ENCODE results near the gene RREB1. TPM values are rescaled to one million over a fixed set of nuclear protein-coding genes. Genes with fewer than 3 reads are reported as not detected.
A peak's percentile ranks its signal among the peaks of the same experiment; 100 is the strongest.

Gene RREB1
- total and polyA plus RNA-seq, 2 experiments from 2014 or later, result 8.5 to 25.5 TPM

DNA sequence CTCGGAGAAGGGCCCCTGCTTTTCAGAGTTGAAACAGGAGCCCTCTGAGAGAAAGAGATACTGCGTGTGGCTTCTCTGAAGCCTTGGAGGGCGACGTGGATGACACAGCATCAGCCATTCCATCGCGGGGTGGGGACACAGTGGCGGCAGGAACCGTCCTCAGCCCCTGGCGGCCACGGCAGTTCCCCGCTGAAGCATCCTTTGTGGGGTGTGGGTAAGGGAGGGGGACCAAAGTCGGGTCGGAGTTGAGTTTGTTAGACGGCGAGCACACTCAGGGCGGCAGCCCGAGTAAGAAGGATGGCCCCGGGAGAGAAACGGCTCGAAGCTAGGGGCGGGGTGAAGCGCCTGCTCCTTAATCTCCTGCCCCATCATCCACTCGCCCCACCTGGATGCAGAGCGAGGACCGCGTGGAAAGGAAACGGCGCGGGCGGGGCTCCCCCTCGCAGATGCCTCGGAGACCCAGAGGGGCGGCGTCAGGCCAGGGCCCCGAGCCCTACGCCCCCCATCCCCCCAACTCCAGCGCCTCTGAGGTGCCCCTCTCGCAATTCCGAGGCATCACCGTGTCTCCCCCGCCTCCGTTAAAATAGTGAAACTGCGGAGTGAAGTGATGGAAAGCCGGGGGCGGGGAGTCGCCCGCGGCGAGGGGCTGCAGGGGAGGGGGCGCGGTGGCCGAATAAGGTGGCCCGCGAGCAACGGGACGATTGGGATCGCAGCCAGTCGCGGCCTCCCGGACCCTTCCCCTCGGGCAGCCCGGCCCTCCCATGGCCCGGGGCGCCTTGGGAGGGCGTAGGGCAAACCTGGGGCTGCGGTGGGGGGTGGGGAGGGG is 796 bp upstream of the RREB1 start:
- Mint-ChIP-seq H3K4me3 (peak overlapping the region; percentile 70), H3K27me3 (ENCODE audit: insufficient read depth, low read depth, poor library complexity) (peaks cover 22% of the 10 kb centered on the region), H3K9me3 (no peaks in the 10 kb centered on the region; the same call in 2 of the 3 replicates), H3K27ac (peak overlapping the region; percentile 83), H3K36me3 (ENCODE audit: low read depth) (no peaks in the 10 kb centered on the region; the same call in 2 of the 3 replicates), H3K4me1 (peaks cover 32% of the 10 kb centered on the region)
- Histone ChIP-seq H3K4me3 (peak overlapping the region; percentile 98), H3K9me2 (ENCODE audit: insufficient read depth) (no peaks in the 10 kb centered on the region), H3K36me3 (ENCODE audit: insufficient read depth) (no peaks in the 10 kb centered on the region), H3K4me1 (ENCODE audit: insufficient read depth) (peaks cover 30% of the 10 kb centered on the region), H3K79me2 (replicated peaks; ENCODE audit: insufficient read depth) (peaks cover 25% of the 10 kb centered on the region), H2AFZ (peak overlapping the region; percentile 92), H3K27ac (ENCODE audit: low read depth) (no peak overlapping the region), H3F3A (replicated peaks; ENCODE audit: low read depth) (0 out of 2 replicates have a peak, but pooled peaks cover 4% of the 10 kb centered on the region), H3K27me3 (ENCODE audit: insufficient read depth) (peaks cover 52% of the 10 kb centered on the region), H3K4me2 (peak overlapping the region; percentile 96), H4K20me1 (replicated peaks; ENCODE audit: insufficient read depth) (peaks cover 21% of the 10 kb centered on the region)
- ATAC-seq, result peak; percentile 42
- TF ChIP-seq, protein P1, sequence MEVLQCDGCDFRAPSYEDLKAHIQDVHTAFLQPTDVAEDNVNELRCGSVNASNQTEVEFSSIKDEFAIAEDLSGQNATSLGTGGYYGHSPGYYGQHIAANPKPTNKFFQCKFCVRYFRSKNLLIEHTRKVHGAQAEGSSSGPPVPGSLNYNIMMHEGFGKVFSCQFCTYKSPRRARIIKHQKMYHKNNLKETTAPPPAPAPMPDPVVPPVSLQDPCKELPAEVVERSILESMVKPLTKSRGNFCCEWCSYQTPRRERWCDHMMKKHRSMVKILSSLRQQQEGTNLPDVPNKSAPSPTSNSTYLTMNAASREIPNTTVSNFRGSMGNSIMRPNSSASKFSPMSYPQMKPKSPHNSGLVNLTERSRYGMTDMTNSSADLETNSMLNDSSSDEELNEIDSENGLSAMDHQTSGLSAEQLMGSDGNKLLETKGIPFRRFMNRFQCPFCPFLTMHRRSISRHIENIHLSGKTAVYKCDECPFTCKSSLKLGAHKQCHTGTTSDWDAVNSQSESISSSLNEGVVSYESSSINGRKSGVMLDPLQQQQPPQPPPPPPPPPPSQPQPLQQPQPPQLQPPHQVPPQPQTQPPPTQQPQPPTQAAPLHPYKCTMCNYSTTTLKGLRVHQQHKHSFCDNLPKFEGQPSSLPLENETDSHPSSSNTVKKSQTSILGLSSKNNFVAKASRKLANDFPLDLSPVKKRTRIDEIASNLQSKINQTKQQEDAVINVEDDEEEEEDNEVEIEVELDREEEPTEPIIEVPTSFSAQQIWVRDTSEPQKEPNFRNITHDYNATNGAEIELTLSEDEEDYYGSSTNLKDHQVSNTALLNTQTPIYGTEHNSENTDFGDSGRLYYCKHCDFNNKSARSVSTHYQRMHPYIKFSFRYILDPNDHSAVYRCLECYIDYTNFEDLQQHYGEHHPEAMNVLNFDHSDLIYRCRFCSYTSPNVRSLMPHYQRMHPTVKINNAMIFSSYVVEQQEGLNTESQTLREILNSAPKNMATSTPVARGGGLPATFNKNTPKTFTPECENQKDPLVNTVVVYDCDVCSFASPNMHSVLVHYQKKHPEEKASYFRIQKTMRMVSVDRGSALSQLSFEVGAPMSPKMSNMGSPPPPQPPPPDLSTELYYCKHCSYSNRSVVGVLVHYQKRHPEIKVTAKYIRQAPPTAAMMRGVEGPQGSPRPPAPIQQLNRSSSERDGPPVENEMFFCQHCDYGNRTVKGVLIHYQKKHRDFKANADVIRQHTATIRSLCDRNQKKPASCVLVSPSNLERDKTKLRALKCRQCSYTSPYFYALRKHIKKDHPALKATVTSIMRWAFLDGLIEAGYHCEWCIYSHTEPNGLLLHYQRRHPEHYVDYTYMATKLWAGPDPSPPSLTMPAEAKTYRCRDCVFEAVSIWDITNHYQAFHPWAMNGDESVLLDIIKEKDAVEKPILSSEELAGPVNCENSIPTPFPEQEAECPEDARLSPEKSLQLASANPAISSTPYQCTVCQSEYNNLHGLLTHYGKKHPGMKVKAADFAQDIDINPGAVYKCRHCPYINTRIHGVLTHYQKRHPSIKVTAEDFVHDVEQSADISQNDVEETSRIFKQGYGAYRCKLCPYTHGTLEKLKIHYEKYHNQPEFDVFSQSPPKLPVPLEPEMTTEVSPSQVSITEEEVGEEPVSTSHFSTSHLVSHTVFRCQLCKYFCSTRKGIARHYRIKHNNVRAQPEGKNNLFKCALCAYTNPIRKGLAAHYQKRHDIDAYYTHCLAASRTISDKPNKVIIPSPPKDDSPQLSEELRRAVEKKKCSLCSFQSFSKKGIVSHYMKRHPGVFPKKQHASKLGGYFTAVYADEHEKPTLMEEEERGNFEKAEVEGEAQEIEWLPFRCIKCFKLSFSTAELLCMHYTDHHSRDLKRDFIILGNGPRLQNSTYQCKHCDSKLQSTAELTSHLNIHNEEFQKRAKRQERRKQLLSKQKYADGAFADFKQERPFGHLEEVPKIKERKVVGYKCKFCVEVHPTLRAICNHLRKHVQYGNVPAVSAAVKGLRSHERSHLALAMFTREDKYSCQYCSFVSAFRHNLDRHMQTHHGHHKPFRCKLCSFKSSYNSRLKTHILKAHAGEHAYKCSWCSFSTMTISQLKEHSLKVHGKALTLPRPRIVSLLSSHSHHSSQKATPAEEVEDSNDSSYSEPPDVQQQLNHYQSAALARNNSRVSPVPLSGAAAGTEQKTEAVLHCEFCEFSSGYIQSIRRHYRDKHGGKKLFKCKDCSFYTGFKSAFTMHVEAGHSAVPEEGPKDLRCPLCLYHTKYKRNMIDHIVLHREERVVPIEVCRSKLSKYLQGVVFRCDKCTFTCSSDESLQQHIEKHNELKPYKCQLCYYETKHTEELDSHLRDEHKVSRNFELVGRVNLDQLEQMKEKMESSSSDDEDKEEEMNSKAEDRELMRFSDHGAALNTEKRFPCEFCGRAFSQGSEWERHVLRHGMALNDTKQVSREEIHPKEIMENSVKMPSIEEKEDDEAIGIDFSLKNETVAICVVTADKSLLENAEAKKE (CRISPR knock-in tag; IDR thresholded peaks at IDR 0.05), result no peak
- TF ChIP-seq, protein P2, sequence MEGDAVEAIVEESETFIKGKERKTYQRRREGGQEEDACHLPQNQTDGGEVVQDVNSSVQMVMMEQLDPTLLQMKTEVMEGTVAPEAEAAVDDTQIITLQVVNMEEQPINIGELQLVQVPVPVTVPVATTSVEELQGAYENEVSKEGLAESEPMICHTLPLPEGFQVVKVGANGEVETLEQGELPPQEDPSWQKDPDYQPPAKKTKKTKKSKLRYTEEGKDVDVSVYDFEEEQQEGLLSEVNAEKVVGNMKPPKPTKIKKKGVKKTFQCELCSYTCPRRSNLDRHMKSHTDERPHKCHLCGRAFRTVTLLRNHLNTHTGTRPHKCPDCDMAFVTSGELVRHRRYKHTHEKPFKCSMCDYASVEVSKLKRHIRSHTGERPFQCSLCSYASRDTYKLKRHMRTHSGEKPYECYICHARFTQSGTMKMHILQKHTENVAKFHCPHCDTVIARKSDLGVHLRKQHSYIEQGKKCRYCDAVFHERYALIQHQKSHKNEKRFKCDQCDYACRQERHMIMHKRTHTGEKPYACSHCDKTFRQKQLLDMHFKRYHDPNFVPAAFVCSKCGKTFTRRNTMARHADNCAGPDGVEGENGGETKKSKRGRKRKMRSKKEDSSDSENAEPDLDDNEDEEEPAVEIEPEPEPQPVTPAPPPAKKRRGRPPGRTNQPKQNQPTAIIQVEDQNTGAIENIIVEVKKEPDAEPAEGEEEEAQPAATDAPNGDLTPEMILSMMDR (conservative IDR thresholded peaks at IDR 0.05; ENCODE audit: low read depth in 2 of 2), result no peak
- TF ChIP-seq CREB1 (CRISPR knock-in tag; IDR thresholded peaks at IDR 0.05; ENCODE audit: low read depth) (no peak), ZNF114 (CRISPR knock-in tag; IDR thresholded peaks at IDR 0.05) (no peak), STAT1 (IDR thresholded peaks at IDR 0.05; ENCODE audit: unreplicated experiment) (no peak), EZH2phosphoT487 (IDR thresholded peaks at IDR 0.05; ENCODE audit: unreplicated experiment) (no peak), NANOG (IDR thresholded peaks at IDR 0.05; ENCODE audit: borderline replicate concordance) (no peak), POLR2AphosphoS5 (IDR thresholded peaks at IDR 0.05; ENCODE audit: low read depth) (no peak; the same call in 1 of the 2 replicates), EZH2 (IDR thresholded peaks at IDR 0.05; ENCODE audit: low read depth, unreplicated experiment) (no peak), ZNF331 (CRISPR knock-in tag; IDR thresholded peaks at IDR 0.05; ENCODE audit: low read depth) (no peak), JUNB (IDR thresholded peaks at IDR 0.05; ENCODE audit: unreplicated experiment) (no peak)
- TF ChIP-seq, protein P3, sequence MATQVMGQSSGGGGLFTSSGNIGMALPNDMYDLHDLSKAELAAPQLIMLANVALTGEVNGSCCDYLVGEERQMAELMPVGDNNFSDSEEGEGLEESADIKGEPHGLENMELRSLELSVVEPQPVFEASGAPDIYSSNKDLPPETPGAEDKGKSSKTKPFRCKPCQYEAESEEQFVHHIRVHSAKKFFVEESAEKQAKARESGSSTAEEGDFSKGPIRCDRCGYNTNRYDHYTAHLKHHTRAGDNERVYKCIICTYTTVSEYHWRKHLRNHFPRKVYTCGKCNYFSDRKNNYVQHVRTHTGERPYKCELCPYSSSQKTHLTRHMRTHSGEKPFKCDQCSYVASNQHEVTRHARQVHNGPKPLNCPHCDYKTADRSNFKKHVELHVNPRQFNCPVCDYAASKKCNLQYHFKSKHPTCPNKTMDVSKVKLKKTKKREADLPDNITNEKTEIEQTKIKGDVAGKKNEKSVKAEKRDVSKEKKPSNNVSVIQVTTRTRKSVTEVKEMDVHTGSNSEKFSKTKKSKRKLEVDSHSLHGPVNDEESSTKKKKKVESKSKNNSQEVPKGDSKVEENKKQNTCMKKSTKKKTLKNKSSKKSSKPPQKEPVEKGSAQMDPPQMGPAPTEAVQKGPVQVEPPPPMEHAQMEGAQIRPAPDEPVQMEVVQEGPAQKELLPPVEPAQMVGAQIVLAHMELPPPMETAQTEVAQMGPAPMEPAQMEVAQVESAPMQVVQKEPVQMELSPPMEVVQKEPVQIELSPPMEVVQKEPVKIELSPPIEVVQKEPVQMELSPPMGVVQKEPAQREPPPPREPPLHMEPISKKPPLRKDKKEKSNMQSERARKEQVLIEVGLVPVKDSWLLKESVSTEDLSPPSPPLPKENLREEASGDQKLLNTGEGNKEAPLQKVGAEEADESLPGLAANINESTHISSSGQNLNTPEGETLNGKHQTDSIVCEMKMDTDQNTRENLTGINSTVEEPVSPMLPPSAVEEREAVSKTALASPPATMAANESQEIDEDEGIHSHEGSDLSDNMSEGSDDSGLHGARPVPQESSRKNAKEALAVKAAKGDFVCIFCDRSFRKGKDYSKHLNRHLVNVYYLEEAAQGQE (IDR thresholded peaks at IDR 0.05; ENCODE audit: unreplicated experiment), result no peak
- TF ChIP-seq, protein P4, sequence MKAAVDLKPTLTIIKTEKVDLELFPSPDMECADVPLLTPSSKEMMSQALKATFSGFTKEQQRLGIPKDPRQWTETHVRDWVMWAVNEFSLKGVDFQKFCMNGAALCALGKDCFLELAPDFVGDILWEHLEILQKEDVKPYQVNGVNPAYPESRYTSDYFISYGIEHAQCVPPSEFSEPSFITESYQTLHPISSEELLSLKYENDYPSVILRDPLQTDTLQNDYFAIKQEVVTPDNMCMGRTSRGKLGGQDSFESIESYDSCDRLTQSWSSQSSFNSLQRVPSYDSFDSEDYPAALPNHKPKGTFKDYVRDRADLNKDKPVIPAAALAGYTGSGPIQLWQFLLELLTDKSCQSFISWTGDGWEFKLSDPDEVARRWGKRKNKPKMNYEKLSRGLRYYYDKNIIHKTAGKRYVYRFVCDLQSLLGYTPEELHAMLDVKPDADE (IDR thresholded peaks at IDR 0.05), result no peak
- DNase-seq (ENCODE audit: low spot score), result peak; percentile 53

Data from GM23338 (cell line).